Measurements from ENCODE around the gene RAE1. TPM values are rescaled to one million over a fixed set of nuclear protein-coding genes. Genes with fewer than 3 reads are reported as not detected.
"Not testable (repeated sequence)": the region's sequence is repeated elsewhere in the genome, so short reads cannot be mapped to it uniquely, and the experiment has no call there.

RAE1 gene
- total RNA-seq, 1 donor from 2014 or later, result 18.0 TPM

DNA sequence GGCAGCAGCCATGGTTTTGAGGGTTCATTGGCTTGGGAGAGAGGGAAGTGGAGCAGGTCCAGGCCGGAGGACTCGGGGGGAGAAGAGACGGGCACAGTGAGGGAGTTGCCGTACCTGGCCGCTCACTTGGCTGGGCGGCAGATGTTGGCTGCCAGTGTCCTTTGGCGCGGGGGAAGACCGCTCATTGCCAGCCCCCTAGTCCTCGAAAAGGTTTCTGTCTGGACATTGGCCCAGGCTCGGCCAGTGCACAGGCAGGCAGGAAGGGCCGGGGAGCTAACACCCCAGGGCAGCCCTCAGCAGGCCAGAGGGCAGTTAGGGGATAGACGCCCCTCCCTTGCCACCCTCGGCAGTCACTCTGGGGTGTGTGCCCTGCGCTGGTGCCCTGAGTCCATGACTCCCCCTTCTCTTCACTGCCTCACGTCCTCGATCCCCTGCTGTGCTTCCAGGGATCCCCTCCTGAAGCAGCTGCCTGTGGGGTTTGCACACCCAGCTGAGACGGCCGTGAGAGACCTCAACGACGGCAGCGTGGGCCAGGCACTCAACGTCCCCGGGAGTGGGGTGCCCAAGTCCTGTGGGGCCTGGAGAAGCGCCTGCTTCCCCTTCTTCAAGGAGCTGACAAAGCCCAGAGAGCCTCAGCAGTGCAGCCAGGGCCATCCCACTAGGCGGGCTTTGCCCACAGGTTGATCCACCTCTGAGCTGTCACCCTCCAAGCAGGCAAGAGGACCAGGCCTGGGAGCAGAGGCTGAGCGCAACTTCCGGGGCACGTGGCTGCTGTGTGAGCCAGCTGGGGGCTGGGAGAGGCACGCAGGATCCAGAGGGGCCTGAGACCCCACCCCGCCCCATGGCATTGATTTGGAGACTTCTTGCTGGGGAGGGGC is 60.6 kb downstream of the RAE1 start:
- no peak for DNase-seq (ENCODE audit: low spot score)

DNA sequence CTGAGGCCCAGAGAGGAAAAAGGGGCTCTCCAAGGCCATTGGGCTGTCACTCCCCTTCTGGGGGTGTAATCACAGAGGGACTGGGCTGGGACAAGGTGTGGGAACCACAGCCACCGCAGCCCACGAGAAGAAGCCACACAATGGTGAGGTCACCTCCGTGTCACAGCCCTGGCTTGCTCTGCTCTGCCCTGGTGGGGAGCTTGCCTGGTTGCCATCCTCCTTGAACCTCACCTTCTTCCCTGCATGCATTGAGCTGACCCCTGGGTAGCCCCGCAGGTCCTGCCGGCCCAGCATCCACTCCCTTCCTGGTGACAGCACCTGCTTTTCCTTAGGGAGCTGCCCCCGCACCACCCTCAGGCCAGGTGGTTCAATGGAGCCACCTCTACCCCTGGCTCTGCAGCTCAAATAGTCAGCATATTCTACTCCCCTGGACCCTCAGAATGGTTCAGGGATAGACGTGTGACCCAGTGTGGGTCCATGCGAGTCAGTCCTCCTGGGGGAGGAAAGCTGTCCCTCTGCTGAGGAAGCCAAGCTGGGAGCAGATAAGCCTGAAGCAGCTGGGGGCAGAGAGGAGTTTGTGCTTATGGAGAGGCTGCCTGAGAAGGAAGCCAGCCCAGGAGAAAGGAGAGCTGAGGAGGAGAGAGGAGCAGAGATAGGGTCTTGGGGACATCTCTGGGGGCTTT is 61.4 kb downstream of the RAE1 start:
- DNase-seq (ENCODE audit: low spot score), result no peak

DNA sequence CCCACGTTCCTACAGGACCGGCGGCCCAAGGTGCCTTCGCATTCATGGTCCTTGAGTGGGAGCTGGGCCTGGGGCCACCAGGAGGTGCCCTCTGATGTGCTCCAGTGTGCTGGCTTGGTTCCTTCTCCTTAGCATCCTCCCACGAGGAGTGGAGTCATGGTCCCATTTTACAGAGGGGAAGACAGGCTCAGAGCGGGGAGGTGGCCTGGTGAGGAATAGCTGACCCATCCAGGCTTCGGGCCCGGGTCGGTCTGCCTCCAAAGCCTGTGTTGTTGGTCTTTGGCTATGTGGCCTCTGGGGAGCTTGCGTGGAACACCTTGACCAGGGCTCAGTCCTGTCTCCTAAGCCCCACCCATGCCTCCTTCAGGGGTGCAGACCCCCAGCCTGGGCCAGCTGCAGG is 62.9 kb downstream of the RAE1 start:
- no peak for DNase-seq (ENCODE audit: low spot score)

DNA sequence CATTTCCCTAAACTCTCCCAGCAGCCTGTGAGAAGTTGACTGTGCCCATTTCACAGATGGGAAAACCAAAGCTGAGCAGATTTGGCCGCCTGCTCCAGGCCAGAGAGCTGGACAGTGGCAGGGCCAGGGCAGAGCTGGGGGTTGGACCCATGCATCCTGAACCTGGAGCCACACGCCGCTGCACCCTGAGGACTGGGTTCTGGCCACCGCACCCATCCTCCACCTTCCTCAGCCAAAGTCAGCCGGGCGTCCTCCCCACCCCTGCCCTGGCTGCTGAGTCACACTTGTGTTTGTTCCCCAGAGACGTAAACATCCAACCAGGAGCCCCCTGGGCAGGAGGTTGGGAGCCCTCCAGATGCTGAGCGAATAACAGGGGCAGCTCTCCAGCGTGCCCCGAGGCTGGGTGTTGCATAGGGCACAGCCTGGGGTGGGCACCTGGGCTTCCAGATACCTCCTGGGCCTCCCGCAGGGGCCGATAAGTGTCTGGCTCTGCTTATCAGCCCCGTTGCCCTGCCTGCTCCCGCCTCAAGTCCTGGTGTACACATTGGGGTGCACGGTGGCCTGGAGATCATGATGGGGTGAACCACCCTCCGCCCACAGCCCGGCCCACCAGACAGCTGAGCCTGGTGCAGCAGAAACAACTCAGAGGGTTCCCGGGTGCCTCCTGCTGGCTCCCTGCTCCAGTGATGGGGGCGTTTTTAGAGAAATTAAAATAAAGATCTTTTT is 64.0 kb downstream of the RAE1 start:
- DNase-seq (ENCODE audit: low spot score), result no peak

- DNase-seq (ENCODE audit: low spot score), result no peak
Measured at GRCh38 chr20:57415771-57416170, 64.7 kb downstream of the RAE1 start.

GRCh38 chr20:57416296-57417022 is 65.4 kb downstream of the RAE1 start:
- no peak for DNase-seq (ENCODE audit: low spot score)

GRCh38 chr20:57417051-57417689 is 66.1 kb downstream of the RAE1 start:
- no peak for DNase-seq (ENCODE audit: low spot score)

- DNase-seq (ENCODE audit: low spot score), result no peak
Measured at GRCh38 chr20:57417830-57418780, 67.0 kb downstream of the RAE1 start.

- DNase-seq (ENCODE audit: low spot score), result not testable (repeated sequence)
Measured at GRCh38 chr20:57419479-57419878, 68.4 kb downstream of the RAE1 start.

GRCh38 chr20:57420571-57421252 is 69.7 kb downstream of the RAE1 start:
- DNase-seq (ENCODE audit: low spot score), result no peak

DNA sequence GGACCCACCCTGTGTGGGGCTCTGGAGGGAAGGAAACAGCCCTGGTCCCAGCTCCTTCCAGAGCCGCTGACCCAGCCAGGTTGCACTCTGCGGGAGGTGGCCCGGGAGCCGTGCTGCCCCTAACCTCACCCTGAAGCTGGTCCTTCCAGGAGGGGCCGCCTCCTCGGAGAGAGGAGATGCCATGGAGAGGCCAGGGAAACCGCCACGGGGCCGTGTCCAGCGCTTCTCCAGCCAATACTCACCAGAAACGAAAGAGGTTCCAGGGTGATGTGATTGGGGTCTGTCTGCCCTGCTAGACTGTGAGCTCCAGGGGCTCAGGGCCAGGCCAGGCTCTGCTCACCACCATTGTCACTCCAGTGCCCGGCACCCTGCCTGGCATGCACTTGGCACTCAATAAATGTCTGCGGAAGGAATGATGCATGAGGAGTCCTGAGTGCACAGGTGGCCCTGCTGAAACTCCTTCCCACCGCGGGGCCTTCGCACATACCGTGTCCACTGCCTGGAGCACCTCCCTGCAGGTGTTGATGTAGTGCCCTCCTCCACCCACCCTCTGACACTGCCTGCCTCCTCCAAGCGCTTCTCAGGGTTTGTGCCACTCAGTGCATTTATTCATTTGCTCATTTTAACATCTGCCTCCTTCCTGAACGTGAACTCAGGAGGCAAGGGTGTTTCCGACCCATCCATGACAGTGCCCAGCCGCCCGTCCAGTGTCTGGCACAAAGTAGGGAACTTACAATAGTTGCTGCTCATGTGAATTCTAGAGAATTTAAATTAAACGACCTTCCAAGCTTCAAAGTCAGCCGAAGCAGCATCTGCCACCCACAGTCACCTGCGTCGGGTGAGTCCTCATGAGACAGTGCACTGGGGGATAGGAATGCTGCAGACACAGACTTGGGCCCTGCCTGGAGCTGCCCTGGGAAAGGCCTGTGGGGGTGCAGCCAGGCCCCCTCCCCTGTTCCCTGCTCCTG is 70.5 kb downstream of the RAE1 start:
- DNase-seq (ENCODE audit: low spot score), result no peak

GRCh38 chr20:57422254-57422653 is 71.2 kb downstream of the RAE1 start:
- DNase-seq (ENCODE audit: low spot score), result no peak

DNA sequence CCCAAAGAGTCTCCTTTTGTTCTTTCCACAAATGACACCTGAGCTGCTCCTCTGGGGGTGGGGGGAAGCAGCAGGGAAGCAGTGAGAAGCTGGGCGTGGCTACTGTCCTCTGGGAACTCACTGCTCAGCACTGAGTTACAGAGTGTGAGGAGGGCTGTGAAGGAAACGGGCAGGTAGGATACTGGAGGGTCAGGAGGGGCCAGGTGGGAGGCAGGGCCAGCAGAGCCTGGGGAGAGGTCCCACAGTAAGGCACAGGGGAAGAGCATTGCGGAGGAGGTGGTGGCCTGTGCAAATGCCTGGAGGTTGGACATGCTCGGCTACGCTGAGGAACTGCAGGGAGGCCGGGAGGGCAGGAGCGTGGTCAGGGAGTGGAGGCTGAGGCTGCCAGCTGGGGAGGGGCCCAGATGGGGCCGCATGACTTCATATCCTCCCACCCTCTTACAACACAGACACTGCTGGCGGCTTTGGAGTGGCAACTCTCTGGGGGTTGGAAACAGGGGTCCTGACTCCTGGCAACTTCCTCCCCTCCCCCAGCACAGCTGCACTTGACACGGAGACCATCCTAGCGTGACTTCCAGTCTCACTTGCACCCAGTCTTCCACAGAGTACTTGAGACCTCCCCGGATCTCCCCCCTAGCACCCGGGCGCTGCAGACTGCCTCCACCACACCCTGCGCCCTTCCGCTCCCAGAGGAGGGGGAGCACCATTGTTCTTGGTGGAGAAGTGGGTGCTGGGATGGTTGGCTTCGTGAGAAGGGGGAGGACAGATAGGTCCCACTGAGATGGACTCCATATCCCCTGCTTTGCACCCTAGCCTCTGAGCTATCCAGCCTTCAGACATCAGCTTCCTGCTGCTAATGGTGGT is 74.3 kb downstream of the RAE1 start:
- no peak for DNase-seq (ENCODE audit: low spot score)

- DNase-seq (ENCODE audit: low spot score), result no peak
Measured at GRCh38 chr20:57426271-57426689, 75.2 kb downstream of the RAE1 start.

- DNase-seq (ENCODE audit: low spot score), result no peak
Measured at GRCh38 chr20:57426831-57427230, 75.8 kb downstream of the RAE1 start.

GRCh38 chr20:57428324-57429158 is 77.5 kb downstream of the RAE1 start:
- DNase-seq (ENCODE audit: low spot score), result no peak

All from mesenteric fat pad (tissue), 1 donor.